Measurements from ENCODE around the gene PRPH2.
A peak's percentile ranks its signal among the peaks of the same experiment; 100 is the strongest.

Gene PRPH2

DNA sequence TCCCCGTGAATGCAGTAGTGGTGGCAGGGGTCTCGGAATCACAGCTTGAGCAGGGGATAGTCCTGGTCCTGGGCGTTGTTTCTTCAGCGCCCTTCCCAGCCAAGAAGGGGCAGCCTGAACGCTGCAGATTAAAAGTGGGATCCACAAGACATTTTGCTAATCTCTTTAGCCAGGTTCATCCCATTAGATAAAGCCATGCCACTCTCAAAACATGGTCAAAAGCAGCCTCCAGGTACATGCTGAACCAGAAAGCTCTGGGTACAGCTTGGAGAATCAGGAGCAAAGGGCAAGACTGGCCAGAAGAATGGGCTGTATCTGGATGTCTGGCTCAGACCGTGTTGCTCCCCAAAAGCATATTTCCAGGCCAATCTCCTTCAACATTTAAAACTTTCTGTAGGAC lies at the start of gene PRPH2:
Gene PRPH2, minus strand, starts transcription at position 101 of the 400 bp plus-strand sequence. CDS start 263 bp downstream, outside the sequence.
- DNase-seq: no peak

DNA sequence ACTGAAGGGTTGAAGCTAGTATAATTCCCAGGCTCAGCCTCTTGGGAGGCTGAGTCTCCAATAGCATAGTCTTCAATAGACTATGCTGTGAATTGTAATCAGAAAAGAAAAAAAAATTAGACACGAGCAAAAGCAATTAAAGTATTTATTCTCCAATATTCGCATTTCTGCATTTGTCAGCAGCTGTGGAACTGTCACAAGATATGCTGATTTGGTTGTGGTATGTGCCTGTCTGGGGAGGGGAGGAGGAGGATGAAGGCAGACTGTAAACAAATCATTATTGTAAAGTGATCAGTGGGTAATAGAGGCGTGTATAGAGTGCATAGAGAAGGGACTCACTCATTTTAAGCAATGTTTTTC lies 49.3 kb upstream of the PRPH2 start:
- no peak for DNase-seq

DNA sequence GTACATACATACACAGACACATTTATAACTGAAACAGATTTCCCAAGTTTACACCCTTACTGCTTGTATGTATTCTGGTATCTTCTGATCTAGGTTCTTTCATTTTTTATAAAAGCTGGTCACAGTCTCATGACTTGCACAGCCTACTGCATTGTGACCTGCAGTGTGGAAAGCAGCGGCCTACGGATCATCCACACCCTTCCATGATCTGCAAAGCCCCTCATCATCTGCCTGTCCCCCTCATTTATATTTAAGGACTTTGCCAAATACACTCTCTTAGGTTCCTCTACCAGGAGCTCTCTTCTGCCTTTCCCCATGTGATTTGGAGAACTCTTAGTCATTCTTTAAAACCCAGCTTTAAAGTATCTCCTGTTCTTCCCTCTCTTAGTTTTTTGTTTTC lies 47.4 kb upstream of the PRPH2 start:
- DNase-seq: no peak

DNA sequence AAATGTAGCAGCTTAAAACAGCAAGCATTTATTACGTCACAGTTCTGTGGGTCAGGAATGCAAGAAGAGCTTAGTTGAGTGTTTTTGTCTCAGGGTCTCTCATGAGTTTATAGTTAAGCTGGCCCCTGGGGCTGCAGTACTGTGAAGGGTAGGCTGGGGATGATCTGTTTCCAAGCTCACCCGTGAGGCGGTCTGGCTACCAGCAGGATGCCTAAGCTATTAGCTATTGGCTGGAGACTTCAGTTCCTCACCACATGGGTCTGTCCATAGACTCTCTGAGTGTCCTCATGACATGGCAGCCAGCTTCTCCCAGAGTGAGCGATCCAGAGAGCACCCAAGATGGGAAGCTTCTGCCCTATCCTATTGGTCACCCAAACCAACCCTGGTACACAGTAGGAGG lies 46.7 kb upstream of the PRPH2 start:
- no peak for DNase-seq

DNA sequence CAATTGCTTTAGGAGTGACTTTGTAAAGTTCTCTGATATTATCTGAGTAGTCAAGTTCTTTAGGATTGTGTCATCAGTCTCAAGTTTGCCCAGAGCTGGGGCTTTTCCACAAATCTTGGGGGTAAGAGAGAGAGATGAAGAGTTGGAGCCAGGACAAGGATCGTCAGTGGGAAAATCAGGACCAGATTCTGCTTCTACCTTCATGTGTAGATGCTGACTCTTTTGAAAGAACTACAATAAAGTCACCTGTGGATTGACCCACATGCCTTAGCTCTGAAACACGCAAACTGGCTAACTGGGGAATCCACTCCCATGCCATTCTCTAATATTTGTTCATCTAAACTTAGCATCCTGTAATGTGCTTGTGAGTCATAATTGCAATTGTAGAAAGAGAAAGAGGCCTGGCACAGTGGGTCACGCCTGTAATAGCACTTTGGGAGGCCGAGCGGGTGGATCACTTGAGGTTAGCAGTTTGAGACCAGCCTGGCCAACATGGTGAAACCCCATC lies 43.8 kb upstream of the PRPH2 start:
- DNase-seq: no peak

DNA sequence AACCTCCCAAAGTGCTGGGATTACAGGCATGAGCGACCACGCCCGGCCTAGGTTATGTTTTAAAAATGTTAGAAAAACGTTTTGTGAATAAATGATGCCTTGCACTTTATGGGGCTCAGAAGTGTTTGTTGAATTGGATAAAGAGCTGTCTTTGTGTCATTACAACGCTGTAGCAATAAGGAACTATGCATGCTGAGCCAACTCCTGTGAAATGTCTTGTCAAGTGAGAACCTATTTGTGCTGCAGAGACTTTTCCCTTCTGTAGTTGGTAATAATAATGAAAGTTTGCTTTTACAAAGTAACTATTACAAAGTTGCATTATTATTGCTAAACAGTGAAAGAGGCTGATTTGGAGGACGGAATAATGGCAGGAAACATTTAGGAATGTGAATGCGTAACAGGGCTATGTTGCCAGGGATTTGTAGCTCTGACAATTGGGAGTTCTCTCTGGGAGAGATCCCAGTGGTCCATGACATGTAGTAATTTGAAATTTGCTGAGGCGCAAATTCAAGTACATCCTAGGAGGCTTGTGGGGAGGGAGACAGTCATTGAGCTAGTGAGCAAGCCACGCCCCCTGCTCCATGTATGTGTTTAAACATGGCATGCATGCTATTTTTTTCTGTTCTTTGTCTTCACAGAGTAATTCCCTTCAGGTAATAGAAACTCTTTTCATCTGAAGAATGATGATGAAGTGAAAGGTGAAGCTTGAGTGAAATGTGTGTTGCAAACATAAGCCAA lies 42.7 kb upstream of the PRPH2 start:
- DNase-seq: no peak

DNA sequence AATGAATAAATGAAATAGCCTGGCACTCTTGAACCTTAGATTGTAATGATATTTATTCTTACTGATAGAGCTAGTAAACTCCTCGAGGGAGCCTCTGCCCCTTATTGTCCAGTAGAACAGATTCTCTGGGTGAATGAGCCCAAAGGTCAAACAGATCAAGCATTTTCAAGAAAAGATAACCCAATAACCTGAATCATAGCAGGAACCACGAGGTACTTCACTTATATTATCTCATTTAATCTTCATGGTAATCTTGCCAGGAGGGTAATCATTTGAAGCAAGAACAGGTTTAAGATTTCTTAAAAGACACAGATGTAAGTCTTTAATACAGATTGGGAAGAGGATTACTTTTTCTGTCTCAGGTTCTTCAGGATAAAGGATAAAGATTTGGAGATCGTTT lies 40.6 kb upstream of the PRPH2 start:
- DNase-seq: no peak

DNA sequence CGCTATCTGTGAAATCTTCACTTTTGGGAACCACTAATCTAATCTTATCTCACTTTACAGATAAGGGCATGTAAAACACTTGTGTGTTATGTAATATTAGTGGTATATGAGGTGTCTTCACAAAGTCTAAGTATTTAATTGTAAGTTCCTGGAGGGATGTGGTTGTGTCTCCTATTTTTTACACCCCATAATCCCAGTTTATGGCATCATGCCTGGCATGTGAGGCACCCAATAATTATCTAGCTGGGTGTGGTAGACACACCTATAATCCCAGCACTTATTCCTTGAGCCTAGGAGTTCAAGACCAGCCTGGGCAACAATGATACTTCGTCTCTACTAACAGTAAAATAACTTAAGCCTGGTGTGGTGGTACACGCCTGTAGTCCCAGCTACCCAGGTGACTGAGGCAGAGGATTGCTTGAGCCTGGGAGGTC lies 40.0 kb upstream of the PRPH2 start:
- no peak for DNase-seq

- no peak for DNase-seq
Observed at GRCh38 chr6:42761287-42762067, 39.1 kb upstream of the PRPH2 start.

DNA sequence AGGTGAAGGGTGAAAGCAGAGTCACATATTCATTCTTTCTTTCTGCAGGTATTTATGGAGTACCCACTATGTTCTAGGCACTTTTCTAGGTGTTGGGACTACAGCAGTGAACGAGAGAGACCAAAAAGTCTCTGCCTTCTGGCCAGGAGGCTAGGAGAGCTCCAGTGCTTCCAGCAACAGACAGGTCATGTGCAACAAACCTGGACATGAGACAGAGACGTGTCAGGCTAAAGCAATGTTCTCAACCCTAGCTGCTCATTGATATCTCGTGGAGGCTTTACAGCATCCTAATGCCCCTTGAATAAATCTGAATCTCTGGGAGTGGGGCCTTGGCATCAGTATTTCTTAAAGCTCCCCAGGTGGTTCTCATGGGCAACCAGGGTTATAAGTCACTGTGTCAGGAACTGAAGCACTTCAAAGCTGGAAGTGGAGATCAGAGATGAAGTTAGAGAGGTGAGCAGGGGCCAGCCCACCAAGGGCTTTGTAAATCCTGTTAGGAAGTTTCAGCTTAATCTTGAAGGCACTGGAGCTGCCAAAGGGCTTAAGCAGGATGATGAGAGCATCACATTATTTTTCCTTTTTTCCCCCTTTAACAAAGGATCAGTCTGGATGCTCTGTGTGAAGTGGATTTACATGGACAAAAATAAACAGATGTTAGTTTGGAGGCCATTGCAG lies 36.5 kb upstream of the PRPH2 start:
- no peak for DNase-seq

DNA sequence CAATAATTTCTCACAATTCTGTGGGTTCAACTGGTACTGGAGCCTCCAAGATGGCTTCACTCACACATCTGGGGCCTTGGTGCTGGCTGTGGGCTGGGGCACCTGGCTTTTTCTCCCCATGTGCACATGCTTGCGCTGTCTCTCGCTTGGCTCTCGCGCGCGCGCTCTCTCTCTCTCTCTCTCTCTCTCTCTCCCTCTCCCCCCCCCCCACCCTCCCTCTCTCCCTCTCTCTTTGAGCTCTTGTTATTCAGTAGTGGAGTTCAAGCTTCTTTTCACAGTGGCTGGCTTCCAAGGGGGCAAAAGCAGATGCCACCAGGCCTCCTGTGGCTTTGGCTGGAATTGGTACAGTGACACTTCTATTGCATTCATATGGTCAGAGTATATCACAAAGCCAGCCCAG lies 34.3 kb upstream of the PRPH2 start:
- no peak for DNase-seq

GRCh38 chr6:42754759-42755158 lies 32.4 kb upstream of the PRPH2 start:
- no peak for DNase-seq

GRCh38 chr6:42751055-42751454 lies 28.7 kb upstream of the PRPH2 start:
- DNase-seq: no peak

GRCh38 chr6:42748203-42748898 lies 26.0 kb upstream of the PRPH2 start:
- DNase-seq: no peak

- DNase-seq: peak; percentile 89
Observed at GRCh38 chr6:42746463-42747391, 24.3 kb upstream of the PRPH2 start.

DNA sequence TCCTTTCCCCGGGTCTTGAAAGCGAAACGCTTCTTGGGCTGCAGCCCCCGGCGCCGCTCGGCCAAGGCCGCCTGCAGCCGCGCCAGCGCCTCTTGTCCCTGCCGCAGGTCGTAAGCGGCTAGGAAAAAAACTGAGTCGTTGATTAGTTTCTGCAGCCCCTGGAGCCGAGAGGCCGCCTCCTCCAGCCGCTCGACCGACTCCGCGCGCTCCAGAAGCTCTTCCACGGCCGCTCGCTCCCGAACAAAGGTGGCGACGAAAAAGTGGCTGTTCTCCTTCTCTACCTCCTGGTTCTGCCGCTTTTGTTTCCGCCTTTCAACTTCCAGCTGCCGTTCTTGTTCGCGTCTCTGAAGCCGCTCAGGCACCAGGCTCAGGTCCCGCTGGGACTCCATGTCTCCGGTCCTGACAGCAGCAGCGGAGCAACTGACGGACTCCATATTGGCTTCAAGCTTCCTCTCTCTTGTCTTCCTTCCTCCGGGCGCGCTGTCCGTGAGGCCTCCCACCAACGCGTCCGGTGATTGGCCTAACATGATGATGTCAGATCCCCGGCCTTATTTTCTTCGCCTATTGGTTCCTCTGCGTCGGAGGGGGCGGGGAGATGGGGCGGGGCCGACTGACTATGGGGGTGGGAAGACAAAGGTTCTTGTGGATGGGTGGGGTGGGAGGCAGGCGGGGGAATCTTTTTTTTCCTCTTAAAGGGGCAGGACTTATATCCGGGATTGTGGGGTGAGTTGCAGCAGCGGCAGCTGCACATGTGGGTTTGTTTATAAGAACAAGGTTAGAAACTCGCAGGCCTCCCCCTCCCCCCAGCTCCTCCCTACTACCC lies 23.5 kb upstream of the PRPH2 start, which contains the start of gene TBCC:
Gene TBCC, minus strand, starts transcription at position 464 of the 823 bp plus-strand sequence. Its CDS starts 30 bp downstream, at position 434.
- peak; percentile 91 for DNase-seq

- DNase-seq: peak; percentile 67
Observed at GRCh38 chr6:42745083-42745639, 22.8 kb upstream of the PRPH2 start.

DNA sequence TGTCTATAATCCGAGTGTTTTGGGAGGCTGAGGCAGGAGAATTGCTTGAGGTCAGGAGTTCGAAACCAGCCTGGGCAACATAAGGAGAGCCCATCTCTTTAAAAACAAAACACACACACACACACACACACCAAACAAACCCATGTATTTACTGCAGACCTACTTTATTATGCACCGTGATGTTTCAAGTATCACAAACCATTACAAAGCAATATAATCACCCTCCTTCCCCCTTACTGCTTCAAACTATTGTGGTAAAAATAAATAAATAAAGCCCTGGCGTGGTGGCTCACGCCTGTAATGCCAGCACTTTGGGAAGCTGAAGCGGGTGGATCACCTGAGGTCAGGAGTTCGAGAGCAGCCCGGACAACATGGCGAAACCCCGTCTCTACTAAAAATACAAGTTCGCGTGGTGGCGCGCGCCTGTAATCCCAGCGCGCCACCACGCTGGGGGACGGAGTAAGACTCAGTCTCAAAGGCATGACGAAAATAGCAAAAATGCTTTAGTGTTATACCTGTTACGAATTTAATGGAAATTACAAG lies 22.0 kb upstream of the PRPH2 start:
- DNase-seq: no peak

DNA sequence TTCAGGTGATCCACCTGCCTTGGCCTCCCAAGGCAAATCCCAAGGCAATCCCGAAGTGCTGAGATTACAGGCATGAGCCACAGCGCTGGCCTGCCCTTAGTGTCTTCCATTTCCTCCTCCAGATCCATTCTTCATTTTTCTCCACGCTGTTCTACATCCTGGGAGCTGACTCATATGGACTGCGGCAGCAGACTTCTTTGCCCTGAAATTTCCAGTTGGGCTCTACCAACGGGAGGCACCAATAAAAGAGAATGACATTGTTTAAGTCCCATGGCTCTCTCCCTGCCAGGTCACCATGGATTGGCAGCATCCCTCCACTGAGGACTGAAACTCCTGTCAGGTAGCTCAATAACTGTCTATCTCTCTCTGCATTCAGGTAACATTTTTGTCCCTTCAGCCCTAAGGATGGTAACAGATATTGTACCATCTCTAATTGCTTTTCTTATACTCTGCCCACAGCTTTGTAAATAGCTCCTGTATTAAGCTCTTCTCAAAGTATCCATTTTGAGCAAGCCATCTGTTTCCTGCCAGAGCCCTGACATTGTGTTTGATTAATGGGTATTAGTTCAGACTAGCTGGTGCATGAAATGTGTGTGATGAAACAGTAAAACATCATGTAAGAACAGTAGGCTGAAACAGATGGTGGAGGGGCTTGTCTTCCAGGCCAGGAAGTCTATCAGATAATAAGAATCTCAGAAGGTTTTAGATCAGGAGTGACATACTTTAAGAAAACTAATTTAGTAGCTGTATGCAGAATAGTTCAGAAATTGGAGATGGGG lies 19.9 kb upstream of the PRPH2 start:
- DNase-seq: no peak
